ENCODE results near the gene DCLRE1B.

DCLRE1B gene

GRCh38 chr1:113904293-113904673 lies 843 bp upstream of the DCLRE1B start:
- peaks cover 35% of the 10 kb centered on the region for H3K79me2 ChIP-seq (ENCODE audit: control insufficient read depth, insufficient read depth, low read length, unreplicated experiment)
- peak overlapping the region; percentile 52 for H2AFZ ChIP-seq (ENCODE audit: low read length, unreplicated experiment)
- H3K27me3 ChIP-seq (ENCODE audit: insufficient read depth, low read length), result no peaks in the 10 kb centered on the region
- peaks cover 12% of the 10 kb centered on the region for H3K4me1 ChIP-seq (ENCODE audit: control insufficient read depth, insufficient read depth, low read length, unreplicated experiment)
- peak overlapping the region; percentile 95 for H3K4me3 ChIP-seq (ENCODE audit: low read depth, low read length)
- H3K27ac ChIP-seq (ENCODE audit: low read depth, low read length), result peak overlapping the region; percentile 80
- peaks cover 3% of the 10 kb centered on the region; the same call in 1 of the 2 replicates for H3K36me3 ChIP-seq (ENCODE audit: insufficient read depth, low read length)

- H3K4me1 ChIP-seq (ENCODE audit: control insufficient read depth, insufficient read depth, low read length, unreplicated experiment), result peaks cover 12% of the 10 kb centered on the region
- H3K27me3 ChIP-seq (ENCODE audit: insufficient read depth, low read length), result no peaks in the 10 kb centered on the region
- H3K79me2 ChIP-seq (ENCODE audit: control insufficient read depth, insufficient read depth, low read length, unreplicated experiment), result peaks cover 35% of the 10 kb centered on the region
- no peaks in the 10 kb centered on the region; the same call in 1 of the 2 replicates for H3K36me3 ChIP-seq (ENCODE audit: insufficient read depth, low read length)
- H2AFZ ChIP-seq (ENCODE audit: low read length, unreplicated experiment), result peak overlapping the region; percentile 95
- H3K27ac ChIP-seq (ENCODE audit: low read depth, low read length), result peak overlapping the region; percentile 67
- H3K4me3 ChIP-seq (ENCODE audit: low read depth, low read length), result peak overlapping the region; percentile 95
Measured at GRCh38 chr1:113905435-113905861, 322 bp downstream of the DCLRE1B start.

GRCh38 chr1:113912594-113913311 lies 7.6 kb downstream of the DCLRE1B start:
- Histone ChIP-seq H3K79me2 (ENCODE audit: control insufficient read depth, insufficient read depth, low read length, unreplicated experiment) (no peaks in the 10 kb centered on the region), H3K27me3 (ENCODE audit: insufficient read depth, low read length) (no peaks in the 10 kb centered on the region), H3K4me3 (ENCODE audit: low read depth, low read length) (no peak overlapping the region), H3K27ac (ENCODE audit: low read depth, low read length) (peak overlapping the region; percentile 71), H2AFZ (ENCODE audit: low read length, unreplicated experiment) (no peak overlapping the region), H3K4me1 (ENCODE audit: control insufficient read depth, insufficient read depth, low read length, unreplicated experiment) (peaks cover 17% of the 10 kb centered on the region), H3K36me3 (ENCODE audit: insufficient read depth, low read length) (peaks cover 8% of the 10 kb centered on the region)

- Histone ChIP-seq H3K27me3 (ENCODE audit: insufficient read depth, low read length) (no peaks in the 10 kb centered on the region), H3K36me3 (ENCODE audit: insufficient read depth, low read length) (peaks cover 8% of the 10 kb centered on the region), H3K27ac (ENCODE audit: low read depth, low read length) (peak overlapping the region; percentile 71)
Measured at GRCh38 chr1:113913312-113913668, 8.2 kb downstream of the DCLRE1B start.

GRCh38 chr1:113913887-113914664 lies 8.9 kb downstream of the DCLRE1B start:
- H3K4me3 ChIP-seq (ENCODE audit: low read depth, low read length), result no peak overlapping the region
- no peak overlapping the region for H2AFZ ChIP-seq (ENCODE audit: low read length, unreplicated experiment)
- H3K27me3 ChIP-seq (ENCODE audit: insufficient read depth, low read length), result no peaks in the 10 kb centered on the region
- H3K4me1 ChIP-seq (ENCODE audit: control insufficient read depth, insufficient read depth, low read length, unreplicated experiment), result peaks cover 17% of the 10 kb centered on the region
- no peaks in the 10 kb centered on the region for H3K79me2 ChIP-seq (ENCODE audit: control insufficient read depth, insufficient read depth, low read length, unreplicated experiment)
- peaks cover 8% of the 10 kb centered on the region for H3K36me3 ChIP-seq (ENCODE audit: insufficient read depth, low read length)
- H3K27ac ChIP-seq (ENCODE audit: low read depth, low read length), result no peak overlapping the region

More at GRCh38 chr1:113913312-113913668, 8.2 kb downstream of the DCLRE1B start:
- Histone ChIP-seq H3K4me3 (ENCODE audit: low read depth, low read length) (no peak overlapping the region), H3K79me2 (ENCODE audit: control insufficient read depth, insufficient read depth, low read length, unreplicated experiment) (no peaks in the 10 kb centered on the region), H3K4me1 (ENCODE audit: control insufficient read depth, insufficient read depth, low read length, unreplicated experiment) (peaks cover 17% of the 10 kb centered on the region), H2AFZ (ENCODE audit: low read length, unreplicated experiment) (no peak overlapping the region)

- H3K4me1 ChIP-seq (ENCODE audit: control insufficient read depth, insufficient read depth, low read length, unreplicated experiment), result peaks cover 17% of the 10 kb centered on the region
- no peak overlapping the region for H3K27ac ChIP-seq (ENCODE audit: low read depth, low read length)
- no peaks in the 10 kb centered on the region for H3K36me3 ChIP-seq (ENCODE audit: insufficient read depth, low read length)
Measured at GRCh38 chr1:113916974-113917373, 11.8 kb downstream of the DCLRE1B start.

GRCh38 chr1:113917400-113918082 lies 12.4 kb downstream of the DCLRE1B start:
- H3K4me3 ChIP-seq (ENCODE audit: low read depth, low read length), result no peak overlapping the region
- no peaks in the 10 kb centered on the region for H3K27me3 ChIP-seq (ENCODE audit: insufficient read depth, low read length)
- H3K36me3 ChIP-seq (ENCODE audit: insufficient read depth, low read length), result no peaks in the 10 kb centered on the region
- H3K27ac ChIP-seq (ENCODE audit: low read depth, low read length), result no peak overlapping the region
- H3K79me2 ChIP-seq (ENCODE audit: control insufficient read depth, insufficient read depth, low read length, unreplicated experiment), result no peaks in the 10 kb centered on the region
- no peak overlapping the region for H2AFZ ChIP-seq (ENCODE audit: low read length, unreplicated experiment)
- H3K4me1 ChIP-seq (ENCODE audit: control insufficient read depth, insufficient read depth, low read length, unreplicated experiment), result peaks cover 14% of the 10 kb centered on the region

More at GRCh38 chr1:113916974-113917373, 11.8 kb downstream of the DCLRE1B start:
- no peaks in the 10 kb centered on the region for H3K79me2 ChIP-seq (ENCODE audit: control insufficient read depth, insufficient read depth, low read length, unreplicated experiment)
- no peak overlapping the region for H2AFZ ChIP-seq (ENCODE audit: low read length, unreplicated experiment)
- H3K4me3 ChIP-seq (ENCODE audit: low read depth, low read length), result no peak overlapping the region
- no peaks in the 10 kb centered on the region for H3K27me3 ChIP-seq (ENCODE audit: insufficient read depth, low read length)

GRCh38 chr1:113918243-113918642 lies 13.1 kb downstream of the DCLRE1B start:
- no peaks in the 10 kb centered on the region for H3K36me3 ChIP-seq (ENCODE audit: insufficient read depth, low read length)
- H2AFZ ChIP-seq (ENCODE audit: low read length, unreplicated experiment), result no peak overlapping the region
- no peaks in the 10 kb centered on the region for H3K27me3 ChIP-seq (ENCODE audit: insufficient read depth, low read length)
- H3K4me1 ChIP-seq (ENCODE audit: control insufficient read depth, insufficient read depth, low read length, unreplicated experiment), result peaks cover 7% of the 10 kb centered on the region
- no peaks in the 10 kb centered on the region for H3K79me2 ChIP-seq (ENCODE audit: control insufficient read depth, insufficient read depth, low read length, unreplicated experiment)
- no peak overlapping the region for H3K27ac ChIP-seq (ENCODE audit: low read depth, low read length)
- no peak overlapping the region for H3K4me3 ChIP-seq (ENCODE audit: low read depth, low read length)

GRCh38 chr1:113922957-113923356 lies 17.8 kb downstream of the DCLRE1B start:
- H3K36me3 ChIP-seq (ENCODE audit: insufficient read depth, low read length), result no peaks in the 10 kb centered on the region
- no peak overlapping the region for H3K27ac ChIP-seq (ENCODE audit: low read depth, low read length)
- no peaks in the 10 kb centered on the region for H3K79me2 ChIP-seq (ENCODE audit: control insufficient read depth, insufficient read depth, low read length, unreplicated experiment)
- no peaks in the 10 kb centered on the region for H3K4me1 ChIP-seq (ENCODE audit: control insufficient read depth, insufficient read depth, low read length, unreplicated experiment)
- no peak overlapping the region for H2AFZ ChIP-seq (ENCODE audit: low read length, unreplicated experiment)
- H3K27me3 ChIP-seq (ENCODE audit: insufficient read depth, low read length), result no peaks in the 10 kb centered on the region
- H3K4me3 ChIP-seq (ENCODE audit: low read depth, low read length), result no peak overlapping the region

- H3K27ac ChIP-seq (ENCODE audit: low read depth, low read length), result no peak overlapping the region
Measured at GRCh38 chr1:113924473-113924872, 19.3 kb downstream of the DCLRE1B start.

More at GRCh38 chr1:113924473-113924872, 19.3 kb downstream of the DCLRE1B start:
- Histone ChIP-seq H3K27me3 (ENCODE audit: insufficient read depth, low read length) (no peaks in the 10 kb centered on the region), H3K4me1 (ENCODE audit: control insufficient read depth, insufficient read depth, low read length, unreplicated experiment) (no peaks in the 10 kb centered on the region), H2AFZ (ENCODE audit: low read length, unreplicated experiment) (no peak overlapping the region), H3K79me2 (ENCODE audit: control insufficient read depth, insufficient read depth, low read length, unreplicated experiment) (peaks cover 4% of the 10 kb centered on the region), H3K36me3 (ENCODE audit: insufficient read depth, low read length) (no peaks in the 10 kb centered on the region), H3K4me3 (ENCODE audit: low read depth, low read length) (no peak overlapping the region)

Measured in ACC112 (cell line).